ENCODE measurements around the gene PLXNB3. TPM values are rescaled to one million over a fixed set of nuclear protein-coding genes. Genes with fewer than 3 reads are reported as not detected.
"Not testable (repeated sequence)": the region's sequence is repeated elsewhere in the genome, so short reads cannot be mapped to it uniquely, and the experiment has no call there.

PLXNB3 gene
- total and polyA plus RNA-seq, 2 experiments from 2014 or later, result 0.70 to 4.1 TPM

DNA sequence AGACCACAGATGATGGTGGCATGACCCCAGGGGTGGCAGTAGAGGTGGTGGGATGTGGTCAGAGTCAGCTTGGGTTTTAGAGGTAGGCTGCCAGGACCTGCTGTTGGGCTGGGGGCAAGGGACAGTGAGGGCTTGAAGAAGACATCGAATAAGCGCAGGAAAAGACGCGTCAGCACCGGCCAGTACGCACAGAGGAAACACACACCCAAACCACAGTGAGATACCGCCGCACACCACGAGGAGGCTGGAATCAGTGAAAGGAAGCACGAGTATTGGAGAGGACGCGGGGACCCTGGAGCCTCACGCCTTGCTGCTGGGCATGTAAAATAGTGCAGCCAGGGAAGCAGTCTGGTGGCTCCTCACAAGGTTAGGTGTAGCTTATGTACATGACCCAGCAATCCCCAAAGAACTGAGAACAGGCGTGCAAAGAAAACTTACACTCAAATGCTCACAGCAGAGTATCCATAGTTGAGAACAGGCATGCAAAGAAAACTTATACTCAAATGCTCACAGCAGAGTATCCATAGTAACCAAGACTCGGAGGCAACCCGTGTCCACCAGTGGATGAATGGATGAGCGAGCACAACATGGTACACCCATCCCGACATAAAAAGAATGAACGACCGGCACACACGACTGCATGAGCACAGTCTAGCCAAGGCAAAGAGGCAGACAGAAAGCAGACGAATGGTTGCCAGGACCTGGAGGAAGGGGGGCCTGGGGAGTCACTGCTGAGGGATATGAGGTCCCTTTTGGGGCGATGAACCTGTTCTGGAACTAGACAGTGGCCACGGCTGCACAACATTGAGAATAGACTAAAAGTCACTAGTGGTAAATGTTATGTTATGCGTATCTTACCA, 53.0 kb downstream of the PLXNB3 start:
- Mint-ChIP-seq H3K27me3 (ENCODE audit: insufficient read depth, low read depth, poor library complexity) (peaks cover 7% of the 10 kb centered on the region), H3K4me3 (no peak overlapping the region), H3K4me1 (peaks cover 50% of the 10 kb centered on the region), H3K9me3 (no peaks in the 10 kb centered on the region), H3K36me3 (ENCODE audit: low read depth) (peaks cover 14% of the 10 kb centered on the region; the same call in 2 of the 3 replicates), H3K27ac (peak overlapping the region; percentile 59; the same call in 1 of the 2 replicates)
- Histone ChIP-seq H3K4me2 (no peak overlapping the region), H3K4me3 (no peak overlapping the region), H3F3A (replicated peaks; ENCODE audit: low read depth) (0 out of 2 replicates have a peak, but pooled peaks cover 2% of the 10 kb centered on the region), H2AFZ (no peak overlapping the region), H3K9me2 (ENCODE audit: insufficient read depth) (no peaks in the 10 kb centered on the region), H3K36me3 (ENCODE audit: insufficient read depth) (no peaks in the 10 kb centered on the region), H3K27ac (ENCODE audit: low read depth) (no peak overlapping the region), H3K79me2 (replicated peaks; ENCODE audit: insufficient read depth) (peaks cover 95% of the 10 kb centered on the region), H3K4me1 (ENCODE audit: insufficient read depth) (peaks cover 47% of the 10 kb centered on the region), H4K20me1 (replicated peaks; ENCODE audit: insufficient read depth) (peaks cover 13% of the 10 kb centered on the region), H3K27me3 (ENCODE audit: insufficient read depth) (no peaks in the 10 kb centered on the region)
- ATAC-seq, result no peak
- no peak for DNase-seq (ENCODE audit: low spot score)
- TF ChIP-seq ETS1 (IDR thresholded peaks at IDR 0.05) (no peak), EZH2 (IDR thresholded peaks at IDR 0.05; ENCODE audit: low read depth, unreplicated experiment) (no peak), ZNF331 (CRISPR knock-in tag; IDR thresholded peaks at IDR 0.05; ENCODE audit: low read depth) (no peak), POLR2AphosphoS5 (IDR thresholded peaks at IDR 0.05; ENCODE audit: low read depth) (no peak), ZNF114 (CRISPR knock-in tag; IDR thresholded peaks at IDR 0.05) (no peak), CTCF (conservative IDR thresholded peaks at IDR 0.05; ENCODE audit: low read depth in 2 of 2) (no peak), STAT1 (IDR thresholded peaks at IDR 0.05; ENCODE audit: unreplicated experiment) (no peak)
- TF ChIP-seq, protein P1, sequence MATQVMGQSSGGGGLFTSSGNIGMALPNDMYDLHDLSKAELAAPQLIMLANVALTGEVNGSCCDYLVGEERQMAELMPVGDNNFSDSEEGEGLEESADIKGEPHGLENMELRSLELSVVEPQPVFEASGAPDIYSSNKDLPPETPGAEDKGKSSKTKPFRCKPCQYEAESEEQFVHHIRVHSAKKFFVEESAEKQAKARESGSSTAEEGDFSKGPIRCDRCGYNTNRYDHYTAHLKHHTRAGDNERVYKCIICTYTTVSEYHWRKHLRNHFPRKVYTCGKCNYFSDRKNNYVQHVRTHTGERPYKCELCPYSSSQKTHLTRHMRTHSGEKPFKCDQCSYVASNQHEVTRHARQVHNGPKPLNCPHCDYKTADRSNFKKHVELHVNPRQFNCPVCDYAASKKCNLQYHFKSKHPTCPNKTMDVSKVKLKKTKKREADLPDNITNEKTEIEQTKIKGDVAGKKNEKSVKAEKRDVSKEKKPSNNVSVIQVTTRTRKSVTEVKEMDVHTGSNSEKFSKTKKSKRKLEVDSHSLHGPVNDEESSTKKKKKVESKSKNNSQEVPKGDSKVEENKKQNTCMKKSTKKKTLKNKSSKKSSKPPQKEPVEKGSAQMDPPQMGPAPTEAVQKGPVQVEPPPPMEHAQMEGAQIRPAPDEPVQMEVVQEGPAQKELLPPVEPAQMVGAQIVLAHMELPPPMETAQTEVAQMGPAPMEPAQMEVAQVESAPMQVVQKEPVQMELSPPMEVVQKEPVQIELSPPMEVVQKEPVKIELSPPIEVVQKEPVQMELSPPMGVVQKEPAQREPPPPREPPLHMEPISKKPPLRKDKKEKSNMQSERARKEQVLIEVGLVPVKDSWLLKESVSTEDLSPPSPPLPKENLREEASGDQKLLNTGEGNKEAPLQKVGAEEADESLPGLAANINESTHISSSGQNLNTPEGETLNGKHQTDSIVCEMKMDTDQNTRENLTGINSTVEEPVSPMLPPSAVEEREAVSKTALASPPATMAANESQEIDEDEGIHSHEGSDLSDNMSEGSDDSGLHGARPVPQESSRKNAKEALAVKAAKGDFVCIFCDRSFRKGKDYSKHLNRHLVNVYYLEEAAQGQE (IDR thresholded peaks at IDR 0.05; ENCODE audit: unreplicated experiment), result no peak

DNA sequence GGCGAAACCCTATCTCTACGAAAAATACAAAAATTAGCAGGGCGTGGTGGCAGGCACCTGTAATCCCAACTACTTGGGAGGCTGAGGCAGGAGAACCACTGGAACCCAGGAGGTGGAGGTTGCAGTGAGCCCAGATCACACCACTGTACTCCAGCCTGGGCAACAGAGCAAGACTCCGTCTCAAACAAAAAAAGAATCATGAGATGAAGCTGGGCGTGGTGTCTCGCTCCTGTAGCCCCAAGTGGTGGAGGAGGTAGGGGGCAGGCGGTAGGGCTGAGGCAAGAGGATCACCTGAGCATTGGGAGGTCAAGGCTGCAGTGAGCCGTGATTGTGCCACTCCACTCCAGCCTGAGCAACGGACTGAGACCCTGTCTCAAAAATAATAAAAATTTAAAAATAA, 54.0 kb downstream of the PLXNB3 start:
- peaks cover 95% of the 10 kb centered on the region for H3K79me2 ChIP-seq (replicated peaks; ENCODE audit: insufficient read depth)
- not testable (repeated sequence) for H3K9me2 ChIP-seq (ENCODE audit: insufficient read depth); H3K27me3 Mint-ChIP-seq (ENCODE audit: insufficient read depth, low read depth, poor library complexity); H2AFZ ChIP-seq; H3F3A ChIP-seq (replicated peaks; ENCODE audit: low read depth); H3K4me3 ChIP-seq; DNase-seq (ENCODE audit: low spot score); H3K36me3 ChIP-seq (ENCODE audit: insufficient read depth); H3K9me3 Mint-ChIP-seq; H3K27me3 ChIP-seq (ENCODE audit: insufficient read depth); H3K27ac Mint-ChIP-seq; H3K4me2 ChIP-seq; H3K4me3 Mint-ChIP-seq; H3K27ac ChIP-seq (ENCODE audit: low read depth); ATAC-seq
- Mint-ChIP-seq H3K4me1 (peaks cover 47% of the 10 kb centered on the region), H3K36me3 (ENCODE audit: low read depth) (peaks cover 12% of the 10 kb centered on the region; the same call in 2 of the 3 replicates)
- H3K4me1 ChIP-seq (ENCODE audit: insufficient read depth), result peaks cover 47% of the 10 kb centered on the region
- peaks cover 13% of the 10 kb centered on the region for H4K20me1 ChIP-seq (replicated peaks; ENCODE audit: insufficient read depth)

All from GM23338 (cell line).